HTR-8/SVneo (cell line): Measurements from ENCODE around the gene GRM6.
A peak's percentile ranks its signal among the peaks of the same experiment; 100 is the strongest.

Source experiments
- DNase-seq: peaks from one replicate; pipeline ENCODE4 v3.0.0; 2011; ENCODE audit warnings: low spot score, mixed read lengths; ENCODE audit not compliant: insufficient read length
- FAIRE-seq: peaks from 2 replicates; lab custom pipeline; 2011; peaks lifted over from hg19 to GRCh38; lab: Jason Lieb, UNC

GRM6 gene

GRCh38 chr5:178984145-178985072 lies 10.7 kb downstream of the GRM6 start:
- FAIRE-seq (no peak), DNase-seq (no peak)

GRCh38 chr5:178983728-178984127 lies 11.4 kb downstream of the GRM6 start:
- no peak for FAIRE-seq
- DNase-seq = no peak

DNA sequence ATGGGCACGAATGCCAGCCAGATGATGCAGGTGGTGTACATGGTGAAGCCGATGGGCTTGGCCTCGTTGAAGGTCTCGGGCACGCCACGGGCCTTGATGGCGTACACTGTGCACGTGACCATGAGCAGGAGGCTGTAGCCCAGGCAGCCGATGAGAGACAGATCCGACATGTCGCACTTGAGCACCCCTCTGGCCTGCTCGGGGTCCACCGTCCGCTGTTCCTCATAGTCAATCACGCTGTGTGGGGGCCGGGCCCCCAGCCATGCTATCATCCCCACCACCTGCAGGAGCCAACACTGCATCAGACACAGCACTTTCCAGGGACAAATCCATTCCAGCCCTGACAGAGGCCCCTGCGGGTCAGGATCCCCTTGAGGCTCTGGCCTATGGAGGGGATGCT lies 12.2 kb downstream of the GRM6 start:
- DNase-seq (no peak), FAIRE-seq (no peak)

GRCh38 chr5:178981381-178981780 lies 13.7 kb downstream of the GRM6 start:
- no peak for FAIRE-seq
- no peak for DNase-seq

- FAIRE-seq (no peak), DNase-seq (no peak)
Observed at GRCh38 chr5:178965465-178966055, 29.6 kb downstream of the GRM6 start.

GRCh38 chr5:178941361-178941760 lies 53.8 kb downstream of the GRM6 start:
- FAIRE-seq = no peak
- no peak for DNase-seq

DNA sequence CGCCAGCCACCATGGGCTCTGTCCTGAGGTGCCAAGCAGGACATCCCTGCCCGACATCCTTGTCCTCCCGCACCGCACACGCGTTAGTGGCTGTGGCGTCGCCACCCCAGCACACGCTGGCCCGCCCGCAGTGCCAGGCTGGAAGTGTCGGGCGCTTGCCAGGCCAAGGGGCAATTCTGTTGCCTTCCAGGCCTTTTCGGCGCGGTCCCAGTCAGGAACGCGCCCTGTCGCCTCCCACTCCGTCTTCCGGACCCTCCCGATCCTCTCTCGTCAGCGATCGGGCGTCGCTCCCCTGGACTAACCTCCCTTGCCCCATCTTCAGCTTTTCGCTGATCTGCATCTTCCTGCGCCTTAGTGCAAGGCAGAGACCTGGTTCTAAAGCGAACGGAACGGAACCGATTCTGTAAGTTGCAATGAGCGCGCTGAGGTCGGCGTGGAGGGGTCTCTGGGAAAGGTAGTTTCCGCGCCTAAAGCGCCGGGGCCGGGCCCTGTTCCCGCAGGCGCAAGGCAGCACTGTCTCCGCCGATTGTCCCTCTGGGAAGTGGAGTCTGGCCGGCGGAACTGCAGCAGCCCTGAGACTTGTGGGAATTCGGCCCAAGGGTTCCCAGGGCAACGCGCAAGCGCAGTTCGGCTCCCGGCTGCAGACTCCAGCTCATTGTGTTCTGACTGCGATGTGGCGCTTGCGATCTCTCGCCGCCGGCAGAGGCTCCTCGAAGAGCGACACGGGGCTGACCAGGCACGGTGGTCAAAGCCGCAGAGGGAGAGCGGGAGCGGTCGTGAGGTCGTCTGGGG lies 54.4 kb downstream of the GRM6 start, which contains the start of gene ZNF454:
Gene ZNF454 (plus strand): TSS at position 630 of the 792 bp plus-strand sequence. CDS start 1,594 bp downstream, outside the sequence.
- FAIRE-seq = no peak
- DNase-seq = peak; percentile 81

GRCh38 chr5:178931846-178932760 lies 63.0 kb downstream of the GRM6 start:
- FAIRE-seq = no peak
- no peak for DNase-seq
